Naive thymus-derived CD4-positive, alpha-beta T cell (primary cell): Measurements from ENCODE around the gene ASB9. TPM values are rescaled to one million over a fixed set of nuclear protein-coding genes. Genes with fewer than 3 reads are reported as not detected.

Source experiments
- ATAC-seq: fragments of 150-1000 bp; cut with Tn5 transposase; 2 replicates; pipeline ENCODE4 v1.10.0; 2021; ENCODE audit warnings: mild to moderate bottlenecking, moderate library complexity
- CTCF ChIA-PET: fragments of 350-600 bp; sonication (Branson Sonifier 250); formaldehyde crosslinking; loops from one replicate; lab custom pipeline; 2021; ENCODE audit warnings: antibody characterized with exemption; lab: Charles Lee
- POLR2A ChIA-PET: fragments of 350-600 bp; sonication (Branson Sonifier 250); formaldehyde crosslinking; loops from one replicate; lab custom pipeline; 2021; ENCODE audit warnings: antibody characterized with exemption, inconsistent platforms; lab: Charles Lee
- DNase-seq, 9 donors: peaks; one replicate each; pipeline versions ENCODE4 v3.0.0 to v3.0.0-alpha.2; 2020 to 2022; ENCODE audit warnings: mixed read lengths in 1 of 9
- H3K27ac ChIP-seq: one replicate; pipeline ENCODE4 v1.7.0; 2013; ENCODE audit warnings: mild to moderate bottlenecking, low read depth, low read length, moderate library complexity
- H3K27me3 ChIP-seq, 2 donors: one replicate each; pipeline ENCODE4 v1.7.0; 2013; ENCODE audit warnings: low read length in 2 of 2, mild to moderate bottlenecking in 2 of 2, moderate library complexity in 2 of 2; ENCODE audit not compliant: control insufficient read depth in 2 of 2, insufficient read depth in 2 of 2
- H3K36me3 ChIP-seq, 3 experiments: 1 replicate in 2 of 3; 2 replicates in 1 of 3; pipeline ENCODE4 v1.7.0; 2013; ENCODE audit warnings: low read length in 3 of 3, mild to moderate bottlenecking in 3 of 3, moderate library complexity in 1 of 3; ENCODE audit not compliant: insufficient read depth in 3 of 3, control insufficient read depth in 2 of 3
- H3K4me1 ChIP-seq, 2 donors: one replicate each; pipeline ENCODE4 v1.7.0; 2013; ENCODE audit warnings: low read length in 2 of 2, mild to moderate bottlenecking in 2 of 2, moderate library complexity in 1 of 2; ENCODE audit not compliant: control insufficient read depth in 2 of 2, insufficient read depth in 2 of 2
- H3K4me3 ChIP-seq: 2 replicates; pipeline ENCODE4 v1.7.0; 2013; ENCODE audit warnings: mild to moderate bottlenecking, low read length
- H3K9me3 ChIP-seq, 3 experiments: 1 replicate in 2 of 3; 2 replicates in 1 of 3; pipeline ENCODE4 v1.7.0; 2013; ENCODE audit warnings: low read length in 3 of 3; ENCODE audit not compliant: control insufficient read depth in 2 of 3
- H3K27ac Mint-ChIP-seq, 9 donors: one replicate each; pipeline ENCODE4 v1.8.0; 2020 to 2022; ENCODE audit warnings: mixed read lengths in 9 of 9, mild to moderate bottlenecking in 8 of 9, moderate library complexity in 5 of 9, inconsistent platforms in 2 of 9
- H3K27me3 Mint-ChIP-seq, 5 donors: one replicate each; pipeline ENCODE4 v1.8.0; 2021 to 2022; ENCODE audit warnings: mixed read lengths in 5 of 5, mild to moderate bottlenecking in 1 of 5
- H3K36me3 Mint-ChIP-seq, 5 donors: one replicate each; pipeline ENCODE4 v1.8.0; 2020 to 2022; ENCODE audit warnings: mixed read lengths in 5 of 5, mild to moderate bottlenecking in 3 of 5, inconsistent platforms in 1 of 5
- H3K4me1 Mint-ChIP-seq, 7 donors: one replicate each; pipeline ENCODE4 v1.8.0; 2020 to 2022; ENCODE audit warnings: mixed read lengths in 7 of 7, mild to moderate bottlenecking in 3 of 7, inconsistent platforms in 1 of 7
- H3K4me3 Mint-ChIP-seq, 10 donors: one replicate each; pipeline ENCODE4 v1.8.0; 2020 to 2022; ENCODE audit warnings: mild to moderate bottlenecking in 10 of 10, mixed read lengths in 10 of 10, moderate library complexity in 6 of 10, inconsistent platforms in 2 of 10
- H3K9me3 Mint-ChIP-seq, 11 donors: one replicate each; pipeline ENCODE4 v1.8.0; 2020 to 2022; ENCODE audit warnings: mixed read lengths in 11 of 11, mild to moderate bottlenecking in 4 of 11, inconsistent platforms in 1 of 11, moderate library complexity in 1 of 11
- intact Hi-C, 2 donors: fragments of 100-400 bp; cut with micrococcal nuclease; formaldehyde crosslinking; loops; one replicate each; pipeline ENCODE4 v1.15.1; 2023
- polyA plus RNA-seq, 2 donors: library from polyadenylated mRNA; unstranded; fragments of 300-500 nt; fragmentation: Illumina TruSeq; gene quantifications; one replicate each; pipeline ENCODE4 v1.2.3, GENCODE V29; 2021
- total RNA-seq, 6 experiments: library from RNA in 5 of 6; stranded (reverse) in 5 of 6; gene quantifications; 1 replicate in 5 of 6; 2 replicates in 1 of 6; pipeline ENCODE4 v1.2.3 and lab custom pipeline; 2021 to 2026

ASB9 gene
- total and polyA plus RNA-seq, 7 experiments from 2014 or later, result 0.62 to 2.4 (median 1.2) TPM; not detected in 1

- H3K36me3 Mint-ChIP-seq, result no peaks in the 10 kb centered on the region
- Histone ChIP-seq H3K36me3 (no peaks in the 10 kb centered on the region), H3K27ac (no peak overlapping the region), H3K4me1 (no peaks in the 10 kb centered on the region), H3K9me3 (no peaks in the 10 kb centered on the region), H3K4me3 (no peak overlapping the region), H3K27me3 (no peaks in the 10 kb centered on the region)
- peaks cover 0 to 2% (median 0%) of the 10 kb centered on the region in 7 donors for H3K4me1 Mint-ChIP-seq
- peaks cover 0 to 6% (median 0%) of the 10 kb centered on the region in 5 donors for H3K27me3 Mint-ChIP-seq
- ATAC-seq (no peak), DNase-seq (no peak)
- ChIA-PET POLR2A (no interaction called here), CTCF (no interaction called here)
- peaks cover 0 to 3% (median 0%) of the 10 kb centered on the region in 11 donors for H3K9me3 Mint-ChIP-seq
- H3K27ac Mint-ChIP-seq, result no peak overlapping the region
- H3K4me3 Mint-ChIP-seq, result no peak overlapping the region
- intact Hi-C loops, result no loop called here
Measured at GRCh38 chrX:15235001-15235400, 34.9 kb downstream of the ASB9 start.

- H3K36me3 Mint-ChIP-seq, result no peaks in the 10 kb centered on the region
- H3K27ac ChIP-seq, result no peak overlapping the region
- ATAC-seq (no peak), DNase-seq (no peak)
- no peaks in the 10 kb centered on the region for H3K36me3 ChIP-seq
- no peak overlapping the region for H3K4me3 ChIP-seq
- POLR2A ChIA-PET, result no interaction called here
- H3K4me1 ChIP-seq, result no peaks in the 10 kb centered on the region
- H3K27me3 ChIP-seq, result no peaks in the 10 kb centered on the region
- CTCF ChIA-PET, result interaction anchor here (0.9 to 1.2 kb wide), 2 partner anchors 9 to 64 kb away, joined by 3 to 4 read pairs; no protein-coding TSS in a partner anchor
- peaks cover 0 to 6% (median 0%) of the 10 kb centered on the region in 5 donors for H3K27me3 Mint-ChIP-seq
- H3K4me3 Mint-ChIP-seq, result no peak overlapping the region
- H3K4me1 Mint-ChIP-seq, result peaks cover 0 to 2% (median 0%) of the 10 kb centered on the region in 7 donors
- intact Hi-C loops, result no loop called here
- H3K27ac Mint-ChIP-seq, result no peak overlapping the region
- H3K9me3 ChIP-seq, result no peaks in the 10 kb centered on the region
- peaks cover 0 to 3% (median 0%) of the 10 kb centered on the region in 11 donors for H3K9me3 Mint-ChIP-seq
Measured at GRCh38 chrX:15233416-15234015, 36.4 kb downstream of the ASB9 start.

GRCh38 chrX:15224747-15225146 is 45.1 kb downstream of the ASB9 start:
- Histone ChIP-seq H3K27me3 (no peaks in the 10 kb centered on the region), H3K4me3 (no peak overlapping the region), H3K9me3 (no peaks in the 10 kb centered on the region), H3K36me3 (no peaks in the 10 kb centered on the region), H3K27ac (no peak overlapping the region), H3K4me1 (no peaks in the 10 kb centered on the region)
- no peaks in the 10 kb centered on the region for H3K27me3 Mint-ChIP-seq
- intact Hi-C loops, result no loop called here
- ATAC-seq (no peak), DNase-seq (no peak)
- no peaks in the 10 kb centered on the region for H3K36me3 Mint-ChIP-seq
- no peak overlapping the region for H3K27ac Mint-ChIP-seq
- ChIA-PET CTCF (no interaction called here), POLR2A (no interaction called here)
- H3K4me3 Mint-ChIP-seq, result no peak overlapping the region
- H3K9me3 Mint-ChIP-seq, result peaks cover 0 to 3% (median 0%) of the 10 kb centered on the region in 11 donors
- H3K4me1 Mint-ChIP-seq, result no peaks in the 10 kb centered on the region

- Mint-ChIP-seq H3K4me1 (no peaks in the 10 kb centered on the region), H3K36me3 (peaks cover 0 to 2% (median 0%) of the 10 kb centered on the region in 5 donors), H3K9me3 (peaks cover 0 to 5% (median 0%) of the 10 kb centered on the region in 11 donors), H3K27me3 (no peaks in the 10 kb centered on the region), H3K27ac (no peak overlapping the region), H3K4me3 (no peak overlapping the region)
- H3K9me3 ChIP-seq, result no peaks in the 10 kb centered on the region
- POLR2A ChIA-PET, result no interaction called here
- intact Hi-C loops, result no loop called here
- H3K4me3 ChIP-seq, result no peak overlapping the region
- no peaks in the 10 kb centered on the region for H3K27me3 ChIP-seq
- CTCF ChIA-PET, result no interaction called here
- no peaks in the 10 kb centered on the region for H3K4me1 ChIP-seq
- DNase-seq (no peak), ATAC-seq (no peak)
- no peaks in the 10 kb centered on the region for H3K36me3 ChIP-seq
- no peak overlapping the region for H3K27ac ChIP-seq
Measured at GRCh38 chrX:15221321-15221720, 48.6 kb downstream of the ASB9 start.

GRCh38 chrX:15217161-15217560 is 52.7 kb downstream of the ASB9 start:
- Mint-ChIP-seq H3K9me3 (peaks cover 0 to 5% (median 0%) of the 10 kb centered on the region in 11 donors), H3K36me3 (peaks cover 0 to 2% (median 0%) of the 10 kb centered on the region in 5 donors), H3K27ac (no peak overlapping the region), H3K4me3 (no peak overlapping the region), H3K4me1 (no peaks in the 10 kb centered on the region), H3K27me3 (peaks cover 0 to 4% (median 0%) of the 10 kb centered on the region in 5 donors)
- H3K9me3 ChIP-seq, result no peaks in the 10 kb centered on the region
- CTCF ChIA-PET, result no interaction called here
- intact Hi-C loops, result no loop called here
- DNase-seq (no peak), ATAC-seq (no peak)
- no peaks in the 10 kb centered on the region for H3K36me3 ChIP-seq
- no peaks in the 10 kb centered on the region for H3K4me1 ChIP-seq
- H3K27me3 ChIP-seq, result no peaks in the 10 kb centered on the region
- H3K27ac ChIP-seq, result no peak overlapping the region
- no peak overlapping the region for H3K4me3 ChIP-seq
- POLR2A ChIA-PET, result interaction anchor here (0.5 kb wide), 1 partner anchor 15 kb away, joined by 3 read pairs; no protein-coding TSS in a partner anchor

DNA sequence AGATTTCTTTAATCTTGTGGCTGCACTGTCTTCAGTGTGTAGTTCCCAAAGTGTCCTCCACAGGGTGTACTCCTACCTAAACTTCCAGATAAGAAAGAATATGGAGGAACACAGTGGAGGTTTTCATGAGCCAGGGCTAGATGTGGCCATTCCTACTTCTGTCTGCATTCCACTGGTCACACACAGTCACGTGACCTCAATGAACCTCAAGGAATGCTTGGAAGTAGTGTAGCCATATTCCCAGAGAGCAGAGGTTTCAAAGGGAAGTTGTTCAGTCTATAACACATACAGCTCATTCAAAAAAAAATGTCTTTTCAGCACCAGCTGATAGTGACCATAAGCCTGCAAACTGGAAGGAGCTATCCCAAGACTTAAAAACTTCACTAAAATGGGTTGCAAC is 53.6 kb downstream of the ASB9 start:
- Histone ChIP-seq H3K27ac (no peak overlapping the region), H3K36me3 (no peaks in the 10 kb centered on the region), H3K4me3 (no peak overlapping the region), H3K9me3 (no peaks in the 10 kb centered on the region), H3K27me3 (no peaks in the 10 kb centered on the region), H3K4me1 (no peaks in the 10 kb centered on the region)
- ChIA-PET CTCF (no interaction called here), POLR2A (no interaction called here)
- intact Hi-C loops, result no loop called here
- peaks cover 0 to 4% (median 0%) of the 10 kb centered on the region in 5 donors for H3K27me3 Mint-ChIP-seq
- no peak overlapping the region for H3K4me3 Mint-ChIP-seq
- no peaks in the 10 kb centered on the region for H3K4me1 Mint-ChIP-seq
- H3K36me3 Mint-ChIP-seq, result peaks cover 0 to 2% (median 0%) of the 10 kb centered on the region in 5 donors
- DNase-seq (no peak), ATAC-seq (no peak)
- H3K27ac Mint-ChIP-seq, result no peak overlapping the region
- H3K9me3 Mint-ChIP-seq, result peaks cover 0 to 5% (median 0%) of the 10 kb centered on the region in 11 donors

DNA sequence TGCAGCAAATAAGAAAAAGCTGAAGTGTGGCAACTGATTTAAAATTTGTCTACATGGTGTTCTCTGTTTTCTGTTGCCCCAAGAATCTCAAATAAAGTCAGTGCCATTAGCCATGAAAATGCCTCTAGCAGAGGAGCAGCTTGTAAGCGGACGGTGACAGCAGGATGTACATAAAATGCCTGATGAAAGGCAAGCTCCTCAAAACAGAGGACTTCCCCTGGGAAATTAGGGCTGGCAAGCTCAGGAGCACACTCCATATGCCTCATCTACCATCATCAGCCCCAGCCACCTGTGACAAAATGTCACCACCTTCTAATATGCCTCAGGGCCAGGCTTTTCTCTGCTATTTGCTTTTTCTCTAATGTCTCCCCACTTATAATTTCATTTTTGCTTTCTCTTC is 54.5 kb downstream of the ASB9 start:
- no peaks in the 10 kb centered on the region for H3K27me3 ChIP-seq
- DNase-seq (no peak), ATAC-seq (no peak)
- Mint-ChIP-seq H3K27ac (peak overlapping the region in 1 of 9 donors; percentile 31), H3K36me3 (peaks cover 0 to 2% (median 0%) of the 10 kb centered on the region in 5 donors), H3K9me3 (peaks cover 0 to 3% (median 0%) of the 10 kb centered on the region in 11 donors), H3K27me3 (peaks cover 0 to 4% (median 0%) of the 10 kb centered on the region in 5 donors), H3K4me3 (no peak overlapping the region), H3K4me1 (no peaks in the 10 kb centered on the region)
- intact Hi-C loops, result no loop called here
- H3K36me3 ChIP-seq, result no peaks in the 10 kb centered on the region
- H3K9me3 ChIP-seq, result no peaks in the 10 kb centered on the region
- H3K4me1 ChIP-seq, result no peaks in the 10 kb centered on the region
- H3K4me3 ChIP-seq, result no peak overlapping the region
- ChIA-PET CTCF (no interaction called here), POLR2A (no interaction called here)
- no peak overlapping the region for H3K27ac ChIP-seq
